Measurements from ENCODE around the gene ARFGAP1.

DNA sequence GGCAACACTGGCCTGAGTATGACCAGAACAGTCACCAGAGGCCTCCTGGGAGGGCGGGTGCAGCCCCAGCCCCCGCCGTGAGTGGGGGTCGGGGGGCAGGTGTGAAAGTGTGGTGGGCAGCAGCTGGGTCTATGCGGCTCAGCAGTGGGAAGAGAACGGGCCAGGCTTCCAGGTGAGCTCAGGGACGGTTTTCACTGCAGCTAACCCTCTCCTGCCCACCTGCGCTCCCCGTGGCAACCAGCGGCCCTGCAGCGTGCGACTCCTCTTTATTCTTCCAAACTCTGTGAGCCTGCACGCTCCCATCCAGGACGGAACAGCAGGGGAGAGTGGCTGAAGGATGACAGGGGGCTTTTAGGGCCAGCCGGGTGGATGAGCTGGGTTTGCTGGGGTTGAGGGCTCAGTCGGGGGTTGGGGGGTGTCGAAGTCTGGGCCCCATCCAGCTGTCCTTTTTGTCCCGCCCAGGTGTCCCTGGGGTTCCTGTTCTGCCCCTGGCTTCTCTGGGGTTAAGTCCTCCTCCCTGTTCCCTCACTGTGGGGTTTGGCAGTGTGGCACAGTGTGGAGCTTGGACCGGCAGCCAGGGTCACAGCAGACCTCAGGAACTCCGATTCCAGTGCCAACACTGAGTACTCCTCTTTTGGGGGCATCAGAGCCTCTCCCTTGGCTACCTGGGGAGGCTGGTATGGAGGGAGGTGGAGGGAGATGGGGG lies 37.8 kb upstream of the ARFGAP1 start:
- TF ChIP-seq, protein P1, sequence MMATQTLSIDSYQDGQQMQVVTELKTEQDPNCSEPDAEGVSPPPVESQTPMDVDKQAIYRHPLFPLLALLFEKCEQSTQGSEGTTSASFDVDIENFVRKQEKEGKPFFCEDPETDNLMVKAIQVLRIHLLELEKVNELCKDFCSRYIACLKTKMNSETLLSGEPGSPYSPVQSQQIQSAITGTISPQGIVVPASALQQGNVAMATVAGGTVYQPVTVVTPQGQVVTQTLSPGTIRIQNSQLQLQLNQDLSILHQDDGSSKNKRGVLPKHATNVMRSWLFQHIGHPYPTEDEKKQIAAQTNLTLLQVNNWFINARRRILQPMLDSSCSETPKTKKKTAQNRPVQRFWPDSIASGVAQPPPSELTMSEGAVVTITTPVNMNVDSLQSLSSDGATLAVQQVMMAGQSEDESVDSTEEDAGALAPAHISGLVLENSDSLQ (IDR thresholded peaks at IDR 0.05) = no peak
- no peak for TF ChIP-seq ELF4 (IDR thresholded peaks at IDR 0.05)
- TF ChIP-seq FOXM1 (IDR thresholded peaks at IDR 0.05; ENCODE audit: borderline replicate concordance) = no peak
- no peak for TF ChIP-seq SP1 (IDR thresholded peaks at IDR 0.05)
- TF ChIP-seq BHLHE40 (IDR thresholded peaks at IDR 0.05; ENCODE audit: borderline replicate concordance) = no peak
- TF ChIP-seq FOXA1 (IDR thresholded peaks at IDR 0.05) = no peak
- no peak for TF ChIP-seq NFRKB (IDR thresholded peaks at IDR 0.05)
- TF ChIP-seq TARDBP (IDR thresholded peaks at IDR 0.05) = no peak
- no peak for TF ChIP-seq L3MBTL2 (conservative IDR thresholded peaks at IDR 0.05)
- TF ChIP-seq ZNF384 (IDR thresholded peaks at IDR 0.05) = no peak
- no peak for TF ChIP-seq LEF1 (IDR thresholded peaks at IDR 0.05; ENCODE audit: borderline replicate concordance)
- no peak for TF ChIP-seq CTBP1 (IDR thresholded peaks at IDR 0.05; ENCODE audit: borderline replicate concordance)
- TF ChIP-seq SUZ12 (IDR thresholded peaks at IDR 0.05) = no peak
